GM12801 (cell line): ENCODE results near the gene EPHA8.

ENCODE experiments used
- TF ChIP-seq, protein P1 (sequence below): IDR thresholded peaks from one replicate; pipeline ENCODE4 v1.5.1; 2011; ENCODE audit warnings: control low read depth; ENCODE audit not compliant: insufficient read length; ENCODE audit errors: extremely low read depth

EPHA8 gene

DNA sequence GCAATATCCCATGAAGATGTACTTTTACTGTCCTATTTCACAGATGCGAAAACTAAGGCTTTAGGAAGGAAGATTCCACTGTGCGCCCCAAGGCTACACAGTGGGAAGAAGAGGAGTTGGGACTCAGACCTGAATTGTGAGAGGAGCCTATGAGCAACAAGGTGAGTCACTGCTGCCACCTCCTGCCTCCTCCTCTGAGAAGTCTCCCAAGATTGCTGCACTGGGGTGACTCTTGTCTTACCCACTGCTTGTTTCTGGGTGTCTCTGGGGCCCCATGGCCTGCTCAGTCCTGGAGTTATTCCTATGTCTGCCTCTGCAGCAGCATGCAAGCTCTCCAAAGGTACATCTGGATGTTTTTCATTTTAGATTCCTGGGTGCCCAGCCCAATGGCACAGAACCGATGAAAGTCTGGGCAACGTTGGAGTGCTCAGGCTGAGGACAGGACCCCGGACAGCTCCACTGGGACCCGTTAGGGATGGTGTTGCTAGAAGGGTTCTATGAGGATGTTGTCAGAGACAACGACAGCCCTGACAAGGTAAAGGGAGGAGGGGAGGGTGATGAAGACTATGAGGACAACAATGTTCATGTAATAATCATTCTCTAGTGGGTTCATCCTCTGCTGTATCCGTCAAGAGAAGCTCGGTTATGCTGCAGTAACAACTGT, 62.1 kb downstream of the EPHA8 start:
- TF ChIP-seq, protein P1, sequence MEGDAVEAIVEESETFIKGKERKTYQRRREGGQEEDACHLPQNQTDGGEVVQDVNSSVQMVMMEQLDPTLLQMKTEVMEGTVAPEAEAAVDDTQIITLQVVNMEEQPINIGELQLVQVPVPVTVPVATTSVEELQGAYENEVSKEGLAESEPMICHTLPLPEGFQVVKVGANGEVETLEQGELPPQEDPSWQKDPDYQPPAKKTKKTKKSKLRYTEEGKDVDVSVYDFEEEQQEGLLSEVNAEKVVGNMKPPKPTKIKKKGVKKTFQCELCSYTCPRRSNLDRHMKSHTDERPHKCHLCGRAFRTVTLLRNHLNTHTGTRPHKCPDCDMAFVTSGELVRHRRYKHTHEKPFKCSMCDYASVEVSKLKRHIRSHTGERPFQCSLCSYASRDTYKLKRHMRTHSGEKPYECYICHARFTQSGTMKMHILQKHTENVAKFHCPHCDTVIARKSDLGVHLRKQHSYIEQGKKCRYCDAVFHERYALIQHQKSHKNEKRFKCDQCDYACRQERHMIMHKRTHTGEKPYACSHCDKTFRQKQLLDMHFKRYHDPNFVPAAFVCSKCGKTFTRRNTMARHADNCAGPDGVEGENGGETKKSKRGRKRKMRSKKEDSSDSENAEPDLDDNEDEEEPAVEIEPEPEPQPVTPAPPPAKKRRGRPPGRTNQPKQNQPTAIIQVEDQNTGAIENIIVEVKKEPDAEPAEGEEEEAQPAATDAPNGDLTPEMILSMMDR, result no peak

DNA sequence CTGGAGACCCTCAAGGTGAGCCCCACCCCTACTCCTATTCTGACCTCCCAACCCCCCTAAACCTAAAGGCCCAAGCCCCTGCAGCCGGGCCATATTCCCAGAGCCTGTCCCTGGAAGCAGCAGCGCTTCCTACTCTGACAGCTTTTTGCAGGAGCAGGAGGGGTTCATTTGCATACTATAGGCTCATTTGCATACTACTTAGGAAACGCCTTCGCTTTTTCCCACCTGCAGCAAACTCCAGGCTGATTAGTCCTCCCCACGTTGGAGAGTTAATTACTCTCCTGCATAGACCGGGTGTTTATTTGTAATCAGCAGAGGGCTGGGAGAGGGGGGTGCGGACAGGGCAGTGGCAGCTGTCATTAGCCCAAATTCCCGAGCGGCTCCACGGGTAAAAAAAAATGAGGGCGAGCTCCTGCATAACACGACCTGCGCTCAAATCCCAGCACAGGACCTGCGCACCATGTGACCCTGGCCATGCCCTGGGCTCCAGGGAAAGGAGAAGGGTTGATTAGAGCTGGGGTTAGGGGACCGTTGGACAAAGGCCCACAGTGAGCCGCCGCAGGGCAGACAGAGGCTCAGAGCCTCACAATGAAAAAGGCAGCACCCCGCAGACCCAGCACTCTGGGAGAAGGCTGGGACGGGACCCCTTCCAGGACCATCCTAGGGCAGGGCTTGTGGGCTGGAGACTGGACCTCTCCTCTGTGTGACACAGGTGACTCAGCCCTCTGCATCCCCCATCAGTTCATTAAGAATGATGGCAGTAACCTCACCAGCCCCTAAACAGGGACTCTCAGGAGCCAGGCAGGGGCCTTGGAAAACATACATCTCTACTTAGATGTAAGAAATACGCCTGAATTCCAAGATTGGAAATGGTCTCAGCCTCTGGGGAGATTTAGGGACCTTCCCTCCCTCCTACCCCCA, 63.2 kb downstream of the EPHA8 start:
- TF ChIP-seq, protein P1, result no peak

DNA sequence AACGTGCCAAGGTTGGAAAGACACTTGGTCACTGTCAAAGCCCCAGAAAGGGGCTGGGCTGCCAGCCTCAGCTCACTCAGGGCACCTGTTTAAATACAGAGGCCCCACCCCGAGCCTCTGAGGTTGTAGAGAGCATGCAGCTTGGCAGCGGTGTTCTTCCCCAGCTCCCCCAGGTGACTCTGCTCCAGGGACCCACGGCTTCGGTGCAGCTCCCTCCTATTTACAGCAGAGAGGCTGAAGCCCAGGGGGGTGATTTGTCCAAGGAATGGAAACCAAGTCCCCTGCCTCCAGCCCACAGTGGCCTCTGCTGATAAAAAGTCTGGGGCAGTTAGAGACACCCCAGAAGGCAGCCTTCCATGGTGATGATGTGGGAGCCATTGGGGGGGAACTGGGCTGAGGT, 64.0 kb downstream of the EPHA8 start:
- TF ChIP-seq, protein P1, result no peak

DNA sequence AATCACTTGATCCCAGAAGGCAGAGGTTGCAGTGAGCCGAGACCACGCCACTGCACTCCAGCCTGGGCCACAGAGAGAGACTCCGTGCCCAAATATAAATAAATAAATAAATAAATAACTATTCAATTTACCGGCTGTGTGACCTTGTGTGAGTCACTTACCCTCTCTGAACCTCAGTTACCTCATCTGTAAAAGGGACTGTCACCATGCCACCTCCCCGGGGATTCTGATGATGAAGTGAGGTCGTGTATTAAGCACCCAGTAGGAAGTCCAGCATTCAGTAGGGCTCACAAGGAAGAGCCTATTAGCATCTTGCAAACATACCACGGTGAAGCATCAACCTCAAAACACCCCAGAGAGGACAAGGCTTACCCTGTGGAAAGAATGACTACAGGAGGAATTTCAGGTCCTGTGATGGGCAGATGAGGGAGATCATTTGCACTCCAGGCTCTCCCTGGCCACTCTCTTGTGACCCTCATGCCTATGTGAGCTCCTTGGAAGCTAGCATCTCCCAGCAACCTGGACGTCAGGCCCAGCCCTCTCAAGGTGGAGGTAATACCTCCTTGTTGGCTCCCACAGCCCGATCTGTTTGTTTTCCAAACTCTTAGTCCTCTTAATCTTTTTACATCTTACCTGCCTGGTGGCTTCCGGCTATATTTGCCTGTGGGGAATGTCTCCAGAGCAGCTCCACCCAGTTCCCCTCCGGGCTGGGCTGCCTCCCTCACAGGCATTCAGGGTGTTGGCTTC, 65.6 kb downstream of the EPHA8 start:
- TF ChIP-seq, protein P1, result no peak

DNA sequence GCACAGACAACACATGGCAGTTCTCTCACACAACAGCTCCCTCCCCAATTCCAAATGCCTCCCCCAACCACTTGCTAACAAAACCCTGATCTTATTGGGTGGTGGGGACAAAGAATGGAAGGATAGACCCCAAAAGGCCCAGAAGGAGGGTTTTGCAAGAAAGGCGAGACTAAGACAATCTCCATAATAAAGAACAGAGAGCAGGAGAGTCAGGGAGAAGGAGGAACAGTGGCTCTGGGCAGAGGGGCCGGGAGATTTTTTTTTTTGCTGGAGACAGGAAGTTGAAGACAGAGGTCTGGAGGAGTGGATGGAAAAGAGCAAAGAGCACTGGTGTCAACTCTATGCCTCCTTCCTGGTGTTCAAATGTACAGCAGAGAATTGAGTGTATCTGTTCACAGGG, 66.6 kb downstream of the EPHA8 start:
- TF ChIP-seq, protein P1, result no peak

DNA sequence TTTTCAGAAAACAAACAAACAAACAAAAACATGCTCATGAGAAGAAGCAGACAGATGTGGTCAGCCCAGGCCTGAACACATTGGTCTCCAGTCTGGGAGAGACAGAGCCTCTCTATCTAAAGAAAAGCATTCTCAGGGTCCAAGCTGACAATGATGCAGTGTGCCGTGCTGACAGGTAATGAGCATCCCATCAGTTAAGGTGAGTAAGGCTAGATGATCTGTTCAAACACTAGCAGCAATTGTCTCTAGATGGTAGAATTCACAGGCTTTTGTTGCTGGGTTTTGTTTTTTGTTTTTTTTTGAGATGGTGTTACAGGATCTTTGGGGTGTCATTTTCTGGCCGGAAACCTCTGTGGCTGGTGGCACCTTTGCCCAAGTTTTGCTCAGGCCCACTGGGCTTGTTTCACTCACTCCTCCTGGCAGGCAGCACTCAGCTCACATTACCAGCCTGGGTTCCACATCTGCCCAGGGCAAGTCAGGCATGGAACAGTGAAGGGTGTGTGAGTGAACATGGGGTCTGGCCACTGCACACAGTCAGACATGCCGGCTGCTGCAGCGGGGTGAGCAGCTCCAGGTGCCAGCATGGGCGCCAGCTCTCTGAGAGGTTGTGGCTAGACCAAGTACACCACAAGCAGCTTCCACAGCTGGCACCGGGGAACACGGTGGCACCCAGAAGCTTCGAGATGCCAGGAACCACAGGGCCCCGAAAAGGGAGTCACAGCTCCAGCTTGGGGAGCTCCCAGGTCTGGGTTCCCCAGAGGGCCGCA, 70.6 kb downstream of the EPHA8 start:
- TF ChIP-seq, protein P1, result no peak
